Sigmoid colon (tissue), 4 donors: Measurements from ENCODE around the gene EVI5L.

ENCODE experiments used
- CTCF ChIP-seq, 4 experiments: fragments of 450-650 bp in 3 of 4; fragments of 200-600 bp in 1 of 4; IDR thresholded peaks; one replicate each; pipeline ENCODE4 v1.5.1; 2016 to 2019; ENCODE audit warnings: antibody characterized with exemption in 4 of 4, mild to moderate bottlenecking in 3 of 4, moderate library complexity in 2 of 4
- EP300 ChIP-seq, 4 donors: sonication (generic); formaldehyde crosslinking; IDR thresholded peaks; one replicate each; pipeline ENCODE4 v1.6.1; 2017; ENCODE audit warnings: antibody characterized with exemption in 4 of 4
- POLR2A ChIP-seq, 2 donors: fragments of 450-650 bp; IDR thresholded peaks; one replicate each; pipeline ENCODE4 v1.6.1; 2016; ENCODE audit warnings: antibody characterized with exemption in 2 of 2, mild to moderate bottlenecking in 2 of 2, moderate library complexity in 2 of 2
- POLR2AphosphoS5 ChIP-seq, 4 donors: sonication (generic); formaldehyde crosslinking; IDR thresholded peaks; one replicate each; pipeline ENCODE4 v1.6.1; 2017; ENCODE audit warnings: antibody characterized with exemption in 4 of 4

GRCh38 chr19:7839476-7839875 is 9.5 kb downstream of the EVI5L start:
- TF ChIP-seq POLR2AphosphoS5 (IDR thresholded peaks at IDR 0.05) (no peak), CTCF (IDR thresholded peaks at IDR 0.05) (no peak), EP300 (IDR thresholded peaks at IDR 0.05) (no peak), POLR2A (IDR thresholded peaks at IDR 0.05) (no peak)
